GM18951 (cell line): ENCODE data around the gene DPP6.

ENCODE experiments used
- POLR2A ChIP-seq: IDR thresholded peaks from 4 replicates; pipeline ENCODE4 v1.6.1; 2011; ENCODE audit warnings: mild to moderate bottlenecking; ENCODE audit not compliant: insufficient read length, insufficient read depth; ENCODE audit errors: extremely low read depth
- in situ Hi-C: fragments of 300-500 bp; cut with MboI; formaldehyde crosslinking; loops from one replicate; pipeline ENCODE4 v1.12.0; 2022; ENCODE audit warnings: low sequenced_read_pairs, mixed read lengths, inconsistent platforms; ENCODE audit not compliant: unreplicated experiment

The DPP6 gene

GRCh38 chr7:154475864-154476263 is 423.7 kb downstream of the DPP6 start:
- in situ Hi-C loops: no loop called here

GRCh38 chr7:154480817-154481216 is 428.6 kb downstream of the DPP6 start:
- in situ Hi-C loops: no loop called here
- no peak for TF ChIP-seq POLR2A

More at GRCh38 chr7:154475864-154476263, 423.7 kb downstream of the DPP6 start:
- TF ChIP-seq POLR2A: no peak

DNA sequence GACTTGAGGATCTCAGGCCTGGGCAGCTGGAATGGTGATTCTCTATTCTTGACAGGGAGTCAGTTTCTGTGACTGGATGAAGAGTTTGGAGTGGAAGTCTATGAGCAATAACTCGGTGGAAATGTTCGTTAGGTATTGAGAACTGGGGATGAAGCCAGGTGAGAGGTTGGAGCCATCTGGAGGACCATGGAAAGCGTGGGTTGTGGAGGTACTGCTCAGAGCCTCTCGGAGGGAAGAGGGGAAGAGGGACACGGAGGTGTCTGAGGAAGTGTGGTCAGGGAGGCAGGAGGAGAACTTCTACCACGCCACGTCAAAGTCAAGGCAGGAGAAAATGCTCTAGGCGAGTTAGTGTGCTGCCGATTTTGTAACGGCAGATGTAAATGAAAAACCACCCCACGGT is 430.7 kb downstream of the DPP6 start:
- in situ Hi-C loops: no loop called here
- no peak for TF ChIP-seq POLR2A

GRCh38 chr7:154484406-154484805 is 432.2 kb downstream of the DPP6 start:
- in situ Hi-C loops: no loop called here
- TF ChIP-seq POLR2A: no peak

GRCh38 chr7:154484943-154485342 is 432.7 kb downstream of the DPP6 start:
- in situ Hi-C loops: no loop called here
- no peak for TF ChIP-seq POLR2A

GRCh38 chr7:154489897-154490296 is 437.7 kb downstream of the DPP6 start:
- no peak for TF ChIP-seq POLR2A
- in situ Hi-C loops: no loop called here

GRCh38 chr7:154493594-154493993 is 441.4 kb downstream of the DPP6 start:
- no peak for TF ChIP-seq POLR2A
- in situ Hi-C loops: no loop called here

- in situ Hi-C loops: no loop called here
- TF ChIP-seq POLR2A: no peak
These were observed 445.6 kb downstream of the DPP6 start for GRCh38 chr7:154497751-154498150.

- in situ Hi-C loops: no loop called here
- no peak for TF ChIP-seq POLR2A
These were observed 451.9 kb downstream of the DPP6 start for GRCh38 chr7:154503962-154504550.

- in situ Hi-C loops: no loop called here
- TF ChIP-seq POLR2A: no peak
These were observed 452.7 kb downstream of the DPP6 start for GRCh38 chr7:154504918-154505317.

DNA sequence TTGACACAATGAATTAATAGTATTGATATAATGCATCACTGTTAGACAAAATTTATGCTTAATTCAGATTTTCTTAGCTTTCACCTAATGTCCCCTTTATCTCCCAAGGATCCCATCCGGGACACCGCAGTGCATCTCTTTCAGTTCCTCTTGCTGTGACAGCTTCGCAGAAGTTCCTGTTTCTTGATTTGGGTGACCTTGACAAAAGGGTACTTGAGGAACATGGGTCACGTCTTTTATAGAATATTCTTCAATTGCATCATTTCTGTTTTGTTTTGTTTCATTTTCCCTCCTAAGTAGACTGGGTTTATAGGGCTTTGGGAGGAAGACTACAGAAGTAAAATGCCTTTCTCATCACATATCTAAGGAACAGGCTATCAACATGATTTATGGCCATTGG is 453.2 kb downstream of the DPP6 start:
- in situ Hi-C loops: no loop called here

DNA sequence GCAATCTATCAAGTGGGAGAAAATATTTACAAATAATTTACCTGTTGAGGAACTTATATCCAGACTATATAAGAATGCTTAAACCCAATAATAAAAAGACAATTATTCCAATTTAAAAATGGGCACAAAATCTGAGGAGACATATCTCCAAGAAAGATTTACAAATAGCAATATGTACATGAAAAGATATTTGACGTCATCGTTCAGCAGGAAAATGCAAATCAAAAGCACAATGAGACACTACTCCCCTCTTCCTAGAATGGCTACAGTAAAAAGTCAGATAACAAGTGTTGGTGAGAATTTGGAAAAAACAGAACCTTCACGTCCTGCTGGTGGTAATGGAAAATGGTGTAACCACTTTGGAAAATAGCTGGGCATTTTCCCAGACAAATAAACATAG is 457.0 kb downstream of the DPP6 start:
- no peak for TF ChIP-seq POLR2A
- in situ Hi-C loops: no loop called here

More for the DNA sequence above, 453.2 kb downstream of the DPP6 start:
- TF ChIP-seq POLR2A: no peak

DNA sequence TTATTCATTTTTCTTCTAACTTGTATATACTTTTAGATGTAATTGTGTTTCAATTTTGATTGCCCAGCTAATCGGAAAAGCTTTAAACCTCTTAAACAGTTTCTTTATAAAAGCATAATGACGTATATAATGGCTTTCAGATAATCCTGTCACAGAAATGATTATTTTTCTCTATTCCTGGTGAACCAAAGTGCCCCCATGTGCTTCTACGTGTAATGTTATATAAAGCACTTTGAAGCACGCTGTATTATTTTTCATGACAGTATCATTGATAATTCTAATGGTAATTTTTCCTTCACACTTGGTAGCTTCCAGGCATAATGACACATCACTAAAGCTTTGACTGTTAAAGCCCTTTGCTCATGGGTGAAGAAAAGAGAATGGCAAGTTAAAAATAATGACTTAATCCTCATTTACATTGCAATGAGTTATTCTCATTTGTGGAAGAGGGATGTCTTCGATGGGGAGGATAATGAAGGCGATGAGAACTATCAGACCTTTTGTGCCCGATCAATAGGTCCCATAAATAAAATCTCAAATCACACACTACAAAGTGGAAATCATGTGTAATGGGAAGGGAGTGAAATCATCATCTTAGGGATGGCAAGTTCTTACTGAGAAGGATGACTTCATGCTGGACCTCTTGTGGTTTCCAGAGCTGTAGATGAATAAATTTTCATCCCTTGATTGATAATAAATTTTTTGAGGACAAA is 460.1 kb downstream of the DPP6 start:
- in situ Hi-C loops: no loop called here
- no peak for TF ChIP-seq POLR2A

DNA sequence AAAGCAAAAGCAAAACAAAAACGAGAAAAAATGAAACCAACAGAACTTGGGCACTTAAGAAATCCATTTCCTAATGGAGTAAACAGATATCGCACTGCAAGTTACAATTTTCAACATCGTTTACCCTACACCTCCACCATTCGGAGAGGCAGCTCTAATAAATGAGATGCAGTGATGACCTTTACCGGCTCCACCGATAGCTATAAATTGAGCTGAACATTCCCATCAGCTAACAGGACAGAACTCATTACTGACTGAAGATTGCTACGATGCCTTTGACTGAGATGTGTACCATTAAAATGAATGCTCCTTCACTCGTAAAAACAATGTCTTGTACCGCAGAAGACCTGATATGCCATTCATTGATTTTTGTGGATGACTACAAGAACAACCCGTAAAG is 465.6 kb downstream of the DPP6 start:
- no peak for TF ChIP-seq POLR2A
- in situ Hi-C loops: no loop called here
